ENCODE measurements around the gene PALM2AKAP2.

PALM2AKAP2 gene

DNA sequence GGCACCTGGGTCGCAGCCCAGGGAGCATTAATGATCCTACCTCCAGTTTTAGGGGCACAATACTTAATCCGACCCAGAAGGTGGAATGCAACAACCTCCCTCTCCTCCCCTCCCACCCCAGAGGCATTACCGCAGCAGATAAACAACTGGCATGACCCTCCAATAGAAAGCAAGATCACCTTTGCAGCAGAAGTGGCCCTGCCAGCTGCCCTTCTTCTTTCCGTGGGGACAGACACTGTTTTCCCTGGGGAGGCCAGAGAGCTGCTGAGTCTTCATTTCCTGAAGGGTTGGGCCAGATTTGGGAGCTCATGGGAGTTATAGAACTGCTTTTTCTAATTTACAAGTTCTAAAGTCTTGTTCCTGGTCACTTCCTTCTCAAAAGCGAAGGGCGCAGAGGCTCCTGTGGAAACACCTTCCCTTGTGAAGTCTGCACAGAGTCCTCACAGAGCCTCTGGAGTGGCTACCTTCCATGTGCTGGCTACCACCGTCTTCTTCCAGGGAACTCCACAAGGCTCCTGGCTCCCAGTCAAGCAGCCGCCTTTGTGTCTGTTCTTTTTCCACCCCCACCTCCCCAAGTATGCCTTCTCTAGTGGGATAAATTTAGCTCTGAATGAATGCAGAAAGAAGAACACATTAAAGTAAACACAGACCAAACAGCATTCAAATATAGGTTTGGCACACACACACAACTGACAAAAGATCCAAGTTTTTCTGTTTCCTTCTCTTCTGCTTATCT lies 8.0 kb upstream of the PALM2AKAP2 start:
- no peak for DNase-seq (ENCODE audit: low spot score)

GRCh38 chr9:109775516-109775915 lies 4.5 kb upstream of the PALM2AKAP2 start:
- DNase-seq (ENCODE audit: low spot score), result no peak

DNA sequence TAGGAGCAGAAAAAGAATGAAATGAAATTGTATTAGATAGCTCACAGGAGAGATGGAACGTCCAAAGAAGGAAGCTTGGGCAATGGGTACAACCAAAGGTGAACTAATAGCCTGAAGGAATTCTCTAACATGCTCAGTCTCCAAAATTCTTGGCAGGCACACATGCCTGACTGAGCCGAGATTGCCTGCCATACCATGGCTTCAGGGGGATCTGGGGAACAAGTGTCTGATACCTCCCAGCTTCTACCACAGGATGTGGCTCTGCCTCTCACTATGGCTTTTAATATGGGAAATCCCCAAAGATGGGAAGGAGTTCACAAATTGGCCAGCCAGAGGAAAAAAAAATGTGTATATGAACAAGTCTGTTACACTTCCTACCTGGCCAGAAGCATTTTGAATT lies 3.6 kb upstream of the PALM2AKAP2 start:
- no peak for DNase-seq (ENCODE audit: low spot score)

GRCh38 chr9:109780453-109781033 lies 545 bp downstream of the PALM2AKAP2 start:
- no peak for DNase-seq (ENCODE audit: low spot score)

DNA sequence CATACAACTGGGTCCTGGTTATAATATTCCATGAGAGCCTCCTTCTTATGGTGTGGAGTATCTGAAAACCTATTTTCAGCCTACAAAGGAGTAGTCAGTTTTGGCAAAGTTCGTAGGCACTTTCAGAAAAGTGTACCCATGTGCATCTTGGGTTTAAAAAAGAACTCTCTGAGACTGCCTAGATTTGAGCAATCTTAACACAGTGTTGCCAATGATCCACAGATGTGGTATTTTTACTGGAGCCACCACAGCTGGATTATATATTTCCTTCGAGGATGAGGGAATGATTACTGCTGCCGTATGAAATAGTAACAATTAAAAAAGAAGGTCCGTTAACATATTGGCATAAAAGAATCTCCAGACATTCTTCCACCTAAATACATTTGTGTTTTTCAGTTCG lies 1.1 kb downstream of the PALM2AKAP2 start:
- DNase-seq (ENCODE audit: low spot score), result no peak

DNA sequence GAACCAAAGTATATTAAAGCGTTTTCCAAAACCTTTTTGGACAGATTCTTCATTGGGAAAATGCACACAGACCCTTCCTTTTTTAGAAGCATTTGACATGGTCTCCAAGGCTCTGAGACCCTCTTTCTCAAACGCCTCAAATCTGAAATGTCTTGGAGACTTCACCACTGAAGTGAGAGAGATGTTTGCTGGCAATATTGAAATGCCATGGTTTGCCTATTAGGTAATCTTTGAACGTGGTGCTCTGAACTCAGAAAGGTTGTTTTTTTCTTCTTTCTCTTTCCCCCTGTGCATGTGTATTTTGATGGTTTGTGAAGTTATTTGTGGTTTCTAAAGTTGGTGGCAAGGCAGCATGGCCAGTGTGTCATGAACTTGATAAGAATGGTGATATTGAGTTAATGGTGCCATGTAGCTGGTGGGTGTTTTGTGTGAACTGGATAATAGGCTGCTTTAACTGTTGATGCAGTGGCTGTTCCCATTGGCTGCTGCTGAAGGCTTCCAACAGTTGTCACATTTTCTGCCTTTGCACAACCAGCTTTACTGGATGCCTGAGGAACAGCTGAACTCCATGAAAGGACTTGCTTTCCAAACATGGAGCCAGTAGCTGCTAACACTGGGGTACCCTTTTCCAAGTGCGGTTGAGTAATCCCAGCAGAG lies 1.7 kb downstream of the PALM2AKAP2 start:
- DNase-seq (ENCODE audit: low spot score), result no peak

DNA sequence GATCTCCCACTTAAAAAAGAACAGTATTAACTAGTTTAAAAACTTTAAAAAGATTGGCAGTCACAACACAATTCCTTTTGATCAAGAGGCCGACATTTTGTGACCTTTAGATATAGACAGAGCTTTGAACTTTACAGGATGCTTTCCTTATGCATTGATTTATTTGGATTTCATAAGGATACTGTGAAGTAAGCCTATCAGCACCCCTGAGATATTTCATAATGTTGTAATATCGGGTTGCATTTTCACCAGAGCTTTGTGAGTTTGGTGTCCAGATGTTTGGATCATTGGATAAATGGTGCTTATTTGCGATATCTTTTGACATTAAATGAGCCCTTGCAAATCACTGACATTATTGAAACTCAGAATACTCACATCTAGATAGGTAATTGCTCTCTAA lies 7.7 kb downstream of the PALM2AKAP2 start:
- DNase-seq (ENCODE audit: low spot score), result no peak

DNA sequence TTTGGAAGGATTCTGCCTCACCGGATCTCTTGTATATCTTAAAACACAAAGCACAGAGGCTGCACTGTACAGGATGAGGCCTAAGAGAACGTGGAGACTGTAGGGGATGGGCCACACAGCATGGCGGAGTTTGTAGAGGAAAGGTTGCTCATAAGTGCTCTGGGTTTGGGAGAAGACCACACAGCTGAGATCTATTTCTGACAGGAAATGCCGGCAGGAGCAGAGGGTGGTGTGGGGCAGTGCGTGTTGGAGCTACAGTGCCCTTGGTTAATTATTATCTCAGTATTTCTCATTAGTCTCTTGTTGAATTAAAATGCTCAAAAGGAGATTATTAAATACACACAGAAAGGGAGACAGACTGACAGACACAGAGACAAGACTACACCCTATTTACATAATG lies 9.6 kb downstream of the PALM2AKAP2 start:
- no peak for DNase-seq (ENCODE audit: low spot score)

GRCh38 chr9:109789971-109790370 lies 10.0 kb downstream of the PALM2AKAP2 start:
- DNase-seq (ENCODE audit: low spot score), result no peak

DNA sequence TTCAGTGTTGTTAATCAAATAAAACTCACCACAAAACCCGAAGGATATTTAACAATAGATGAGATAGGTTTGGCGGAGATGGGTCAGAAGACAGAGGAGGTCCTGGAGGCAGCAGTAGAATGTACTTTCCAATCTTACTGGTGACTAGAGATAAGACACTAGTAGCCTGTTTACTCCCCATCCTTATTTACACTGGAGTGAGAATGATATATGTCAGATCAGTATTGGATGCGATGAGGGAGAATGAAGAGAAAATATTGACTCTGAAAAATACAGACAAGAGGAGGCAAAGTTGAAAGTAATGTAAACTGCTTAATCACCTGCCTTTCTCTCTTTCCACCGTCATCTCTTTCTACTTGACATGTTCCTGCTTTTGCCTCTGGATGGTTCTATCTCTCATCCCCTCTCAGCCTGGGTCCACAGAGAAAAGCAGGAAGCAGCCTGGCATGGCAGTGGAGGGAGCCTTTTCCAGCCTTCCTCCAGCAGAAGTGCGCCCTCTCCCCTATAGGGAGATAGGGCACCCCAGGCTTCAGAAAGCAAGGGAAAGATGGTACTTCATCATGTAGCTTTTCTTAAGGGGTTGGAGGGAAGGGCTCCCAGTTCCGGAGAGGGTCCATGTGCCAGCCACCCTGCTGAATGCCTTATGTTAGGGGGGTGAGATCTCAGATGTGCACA lies 11.1 kb downstream of the PALM2AKAP2 start:
- DNase-seq (ENCODE audit: low spot score), result no peak

DNA sequence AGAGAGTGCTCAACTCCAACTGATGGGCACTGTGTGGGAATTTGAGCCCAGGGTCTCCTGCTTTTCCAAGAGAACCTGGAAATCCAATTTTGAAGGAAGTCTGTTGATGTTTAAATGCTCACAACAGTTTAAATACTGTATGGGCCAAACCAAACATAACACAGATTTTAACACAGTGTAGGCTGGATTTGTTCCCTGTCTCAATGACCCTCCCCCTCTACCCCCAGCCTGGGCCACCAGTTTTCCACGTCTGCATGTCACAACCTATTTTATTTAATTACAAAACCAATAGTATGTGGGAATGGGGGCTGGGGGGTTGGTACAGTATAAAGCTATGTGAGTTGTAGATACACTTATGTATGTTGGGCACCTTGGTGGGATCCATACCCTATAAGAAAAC lies 11.7 kb downstream of the PALM2AKAP2 start:
- DNase-seq (ENCODE audit: low spot score), result no peak

DNA sequence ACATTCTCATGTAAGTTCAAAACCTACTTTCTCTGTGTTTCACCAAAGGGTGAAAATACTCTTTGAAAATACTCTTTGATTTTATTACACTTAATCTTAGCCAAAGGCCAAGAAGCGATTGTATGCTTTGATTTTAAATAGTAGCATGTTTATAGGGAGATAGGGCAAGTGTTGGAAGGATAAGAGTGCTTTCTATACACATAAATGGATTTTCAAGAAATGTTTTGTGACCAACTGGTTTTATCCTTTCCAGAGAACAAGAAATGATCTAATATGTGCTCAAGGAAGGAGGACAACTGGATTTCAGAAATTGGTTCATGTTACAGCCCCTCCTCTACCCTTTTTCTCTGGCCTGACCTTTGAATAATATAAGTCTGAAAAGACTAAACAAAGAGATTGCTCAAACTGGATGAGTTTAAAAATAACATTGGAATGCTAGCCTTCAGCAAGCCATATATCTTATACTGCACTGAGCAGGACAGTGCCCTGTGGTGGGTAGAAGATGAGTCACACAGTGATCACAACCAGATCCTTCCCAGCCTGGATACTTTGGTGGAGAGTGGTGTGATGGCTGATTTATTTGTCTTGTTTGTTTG lies 13.1 kb downstream of the PALM2AKAP2 start:
- no peak for DNase-seq (ENCODE audit: low spot score)

GRCh38 chr9:109793921-109794320 lies 13.9 kb downstream of the PALM2AKAP2 start:
- no peak for DNase-seq (ENCODE audit: low spot score)

DNA sequence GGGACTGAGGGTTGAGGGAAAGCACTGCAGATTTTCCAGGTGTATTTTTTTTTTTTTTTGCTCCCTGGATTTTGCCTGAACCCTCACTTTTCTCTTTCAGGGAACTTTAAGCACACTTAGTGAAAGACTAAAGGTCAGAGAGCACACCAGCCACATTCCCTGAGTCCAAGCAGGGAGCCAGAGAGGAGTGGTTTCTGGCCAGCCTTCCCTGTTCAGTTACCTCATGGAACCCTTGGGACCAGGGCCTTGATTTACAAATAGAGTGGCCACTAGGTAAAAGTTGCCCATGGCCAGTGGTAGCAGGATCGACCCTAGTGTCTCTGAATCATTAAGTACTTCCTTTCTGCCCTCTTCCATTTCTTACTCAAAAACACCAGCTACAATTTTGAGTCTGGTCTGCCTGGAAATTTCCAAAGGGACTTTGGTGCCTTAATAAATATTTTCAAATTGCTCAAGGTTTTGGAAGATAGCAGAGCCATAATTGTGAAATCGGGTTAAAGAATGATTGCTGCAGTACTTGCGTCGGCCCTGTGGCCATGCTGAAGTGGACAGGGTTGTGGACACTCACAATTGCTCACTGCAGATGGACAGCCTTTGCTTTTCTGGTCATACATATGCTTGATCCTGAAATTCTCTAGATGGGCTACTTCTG lies 14.5 kb downstream of the PALM2AKAP2 start:
- DNase-seq (ENCODE audit: low spot score), result no peak

DNA sequence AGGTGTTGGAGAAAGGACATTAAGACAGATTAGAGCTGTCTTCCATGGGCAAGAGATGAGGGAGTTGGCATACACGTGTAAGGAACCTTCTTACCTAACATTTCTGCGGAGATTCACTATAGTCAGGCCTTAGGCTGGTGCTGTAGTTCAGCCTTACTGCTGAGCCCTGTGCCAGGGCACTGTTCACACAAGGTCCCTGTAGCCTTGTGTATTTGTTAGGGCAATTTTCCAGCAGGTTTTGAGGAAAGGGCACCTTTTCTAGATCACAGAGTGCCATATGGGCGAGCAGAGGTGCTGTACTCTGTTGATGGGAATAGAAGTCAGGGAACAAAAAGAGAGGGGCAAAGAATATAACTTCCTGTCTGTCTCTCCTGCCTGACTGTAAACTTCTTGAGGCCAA lies 15.6 kb downstream of the PALM2AKAP2 start:
- DNase-seq (ENCODE audit: low spot score), result no peak

DNA sequence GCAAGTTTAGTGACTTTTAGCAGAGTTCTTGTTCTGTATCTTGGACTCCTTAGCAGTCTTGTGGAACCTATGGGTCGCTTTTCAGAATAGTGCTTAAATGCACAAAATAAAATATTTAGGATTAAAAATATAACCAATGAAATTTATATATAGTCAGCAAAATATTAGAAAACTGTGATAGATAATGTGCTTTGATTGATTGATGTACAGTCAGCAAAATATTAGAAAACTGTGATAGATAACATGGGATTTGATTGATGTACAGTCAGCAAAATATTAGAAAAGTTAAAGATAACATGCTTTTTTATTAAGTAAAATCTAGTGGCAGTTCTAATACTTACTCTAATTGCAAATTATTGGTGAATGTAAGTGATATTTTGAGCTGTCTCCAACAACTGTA lies 16.1 kb downstream of the PALM2AKAP2 start:
- DNase-seq (ENCODE audit: low spot score), result no peak

- DNase-seq (ENCODE audit: low spot score), result no peak
These were observed 17.0 kb downstream of the PALM2AKAP2 start for GRCh38 chr9:109797006-109797405.

- DNase-seq (ENCODE audit: low spot score), result no peak
These were observed 17.5 kb downstream of the PALM2AKAP2 start for GRCh38 chr9:109797509-109797908.

GRCh38 chr9:109799141-109799540 lies 19.1 kb downstream of the PALM2AKAP2 start:
- no peak for DNase-seq (ENCODE audit: low spot score)

- no peak for DNase-seq (ENCODE audit: low spot score)
These were observed 19.8 kb downstream of the PALM2AKAP2 start for GRCh38 chr9:109799792-109800191.

- no peak for DNase-seq (ENCODE audit: low spot score)
These were observed 21.5 kb downstream of the PALM2AKAP2 start for GRCh38 chr9:109801484-109801883.

DNA sequence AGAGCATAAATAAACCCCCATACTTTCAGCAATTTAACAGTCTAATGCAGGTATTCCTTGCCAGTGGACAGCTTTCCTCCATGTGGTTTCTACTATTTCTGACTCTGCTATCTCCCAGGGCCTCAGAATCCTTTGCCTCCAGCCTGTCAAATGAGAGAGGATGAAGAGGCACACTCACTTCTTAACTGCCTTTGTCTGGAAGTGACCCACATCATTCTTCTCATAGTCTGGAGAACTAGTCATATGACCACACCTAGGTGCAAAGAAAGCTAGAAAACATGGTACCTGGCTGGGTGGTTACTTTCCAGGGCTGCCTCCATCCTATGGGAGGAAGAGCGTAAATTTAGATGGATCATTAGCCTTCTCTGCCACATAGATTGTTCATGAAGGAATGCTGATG lies 22.5 kb downstream of the PALM2AKAP2 start:
- no peak for DNase-seq (ENCODE audit: low spot score)

Data from germinal center (tissue), 1 donor.